ENCODE results near the gene OGG1. TPM values are rescaled to one million over a fixed set of nuclear protein-coding genes. Genes with fewer than 3 reads are reported as not detected.

The OGG1 gene
- total RNA-seq, 1 donor from 2014 or later: 9.2 TPM

DNA sequence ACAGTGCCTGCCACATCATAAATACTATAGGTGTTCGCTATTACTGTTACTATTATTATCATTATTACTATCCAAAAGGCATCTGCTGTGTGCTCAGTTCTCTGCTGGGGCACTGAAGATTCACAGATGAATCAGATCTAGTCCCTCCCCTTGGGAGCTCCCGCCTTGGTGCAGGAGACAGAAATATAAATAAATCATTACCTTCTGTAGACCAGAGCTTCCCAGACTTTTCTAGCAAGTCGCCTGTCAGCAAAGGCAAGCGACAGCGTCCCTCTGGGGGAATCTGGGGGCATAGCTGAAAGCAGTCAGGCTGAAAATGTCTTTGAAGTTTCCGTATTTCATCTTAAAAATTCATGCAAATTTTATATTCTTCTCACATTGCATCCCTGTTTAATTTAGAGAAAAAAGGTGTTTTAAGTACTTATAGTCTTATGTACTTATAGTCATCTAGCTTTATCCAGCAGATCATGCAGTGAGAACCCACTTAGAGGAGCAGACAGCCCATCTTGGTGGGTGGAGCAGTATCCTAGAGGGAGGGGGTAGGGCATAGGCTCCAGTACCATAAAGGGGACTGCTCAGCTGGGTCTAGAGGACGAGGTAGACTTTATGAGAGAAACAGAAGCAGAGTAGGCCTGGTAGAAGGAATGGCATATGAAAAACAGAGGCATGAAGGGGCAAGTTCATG lies 28.6 kb upstream of the OGG1 start:
- intact Hi-C loops (cut with micrococcal nuclease): no loop called here
- Histone ChIP-seq H3K27ac (replicated peaks) (no peak overlapping the region), H3K4me3 (no peak overlapping the region), H3K27me3 (ENCODE audit: low read depth) (no peaks in the 10 kb centered on the region), H3K4me1 (peaks cover under 1% of the 10 kb centered on the region), H3K9me3 (replicated peaks) (no peaks in the 10 kb centered on the region), H3K36me3 (no peaks in the 10 kb centered on the region)
- TF ChIP-seq, protein P1, sequence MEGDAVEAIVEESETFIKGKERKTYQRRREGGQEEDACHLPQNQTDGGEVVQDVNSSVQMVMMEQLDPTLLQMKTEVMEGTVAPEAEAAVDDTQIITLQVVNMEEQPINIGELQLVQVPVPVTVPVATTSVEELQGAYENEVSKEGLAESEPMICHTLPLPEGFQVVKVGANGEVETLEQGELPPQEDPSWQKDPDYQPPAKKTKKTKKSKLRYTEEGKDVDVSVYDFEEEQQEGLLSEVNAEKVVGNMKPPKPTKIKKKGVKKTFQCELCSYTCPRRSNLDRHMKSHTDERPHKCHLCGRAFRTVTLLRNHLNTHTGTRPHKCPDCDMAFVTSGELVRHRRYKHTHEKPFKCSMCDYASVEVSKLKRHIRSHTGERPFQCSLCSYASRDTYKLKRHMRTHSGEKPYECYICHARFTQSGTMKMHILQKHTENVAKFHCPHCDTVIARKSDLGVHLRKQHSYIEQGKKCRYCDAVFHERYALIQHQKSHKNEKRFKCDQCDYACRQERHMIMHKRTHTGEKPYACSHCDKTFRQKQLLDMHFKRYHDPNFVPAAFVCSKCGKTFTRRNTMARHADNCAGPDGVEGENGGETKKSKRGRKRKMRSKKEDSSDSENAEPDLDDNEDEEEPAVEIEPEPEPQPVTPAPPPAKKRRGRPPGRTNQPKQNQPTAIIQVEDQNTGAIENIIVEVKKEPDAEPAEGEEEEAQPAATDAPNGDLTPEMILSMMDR (IDR thresholded peaks at IDR 0.05; ENCODE audit: borderline replicate concordance): no peak
- DNase-seq: no peak

- Histone ChIP-seq H3K9me3 (replicated peaks) (no peaks in the 10 kb centered on the region), H3K4me1 (no peaks in the 10 kb centered on the region), H3K4me3 (no peak overlapping the region), H3K27ac (replicated peaks) (no peak overlapping the region), H3K36me3 (no peaks in the 10 kb centered on the region), H3K27me3 (ENCODE audit: low read depth) (no peaks in the 10 kb centered on the region)
- TF ChIP-seq, protein P1 (IDR thresholded peaks at IDR 0.05; ENCODE audit: borderline replicate concordance): no peak
- DNase-seq: no peak
- intact Hi-C loops (cut with micrococcal nuclease): no loop called here
Observed at GRCh38 chr3:9721700-9722060, 28.1 kb upstream of the OGG1 start.

GRCh38 chr3:9725775-9726515 lies 23.8 kb upstream of the OGG1 start:
- no peak for DNase-seq
- intact Hi-C loops (cut with micrococcal nuclease): no loop called here
- H3K4me3 ChIP-seq: no peak overlapping the region
- H3K36me3 ChIP-seq: no peaks in the 10 kb centered on the region
- H3K27ac ChIP-seq (replicated peaks): no peak overlapping the region
- no peaks in the 10 kb centered on the region for H3K9me3 ChIP-seq (replicated peaks)
- peaks cover 8% of the 10 kb centered on the region for H3K4me1 ChIP-seq
- TF ChIP-seq, protein P1 (IDR thresholded peaks at IDR 0.05; ENCODE audit: borderline replicate concordance): no peak
- no peaks in the 10 kb centered on the region for H3K27me3 ChIP-seq (ENCODE audit: low read depth)

DNA sequence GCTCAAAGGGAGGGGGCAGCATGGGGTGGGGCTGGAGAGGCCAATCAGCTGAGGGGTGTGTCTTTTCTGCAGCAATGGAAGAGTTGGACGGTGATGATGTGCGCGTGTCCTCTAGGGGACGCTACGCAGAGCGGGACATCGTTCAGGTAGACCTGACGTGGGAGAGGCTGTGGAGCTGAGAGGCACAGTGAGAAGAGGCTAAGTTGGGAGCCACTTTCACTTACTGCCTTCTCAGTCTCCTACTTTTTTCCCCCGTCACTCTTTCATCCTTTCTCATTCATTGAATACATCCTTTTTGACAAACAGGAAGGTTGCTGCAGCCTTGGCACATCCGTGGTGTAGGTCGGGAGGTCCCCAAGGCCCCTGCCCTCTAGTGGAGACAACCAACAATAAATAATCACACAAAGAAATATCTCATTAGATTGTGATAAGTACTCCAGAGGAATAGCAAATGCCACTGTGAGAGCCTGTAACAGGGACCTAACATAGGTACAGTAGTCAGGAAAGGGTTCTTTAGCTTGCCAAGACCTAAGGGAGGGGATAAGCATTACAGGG lies 22.6 kb upstream of the OGG1 start:
- peaks cover 17% of the 10 kb centered on the region for H3K4me1 ChIP-seq
- H3K27me3 ChIP-seq (ENCODE audit: low read depth): no peaks in the 10 kb centered on the region
- no peaks in the 10 kb centered on the region for H3K36me3 ChIP-seq
- no peaks in the 10 kb centered on the region for H3K9me3 ChIP-seq (replicated peaks)
- no peak overlapping the region for H3K4me3 ChIP-seq
- intact Hi-C loops (cut with micrococcal nuclease): no loop called here
- no peak overlapping the region for H3K27ac ChIP-seq (replicated peaks)
- DNase-seq: no peak
- TF ChIP-seq, protein P1 (IDR thresholded peaks at IDR 0.05; ENCODE audit: borderline replicate concordance): no peak

GRCh38 chr3:9727743-9728142 lies 22.0 kb upstream of the OGG1 start:
- Histone ChIP-seq H3K36me3 (no peaks in the 10 kb centered on the region), H3K27ac (replicated peaks) (no peak overlapping the region), H3K4me3 (no peak overlapping the region), H3K4me1 (peaks cover 23% of the 10 kb centered on the region), H3K27me3 (ENCODE audit: low read depth) (no peaks in the 10 kb centered on the region), H3K9me3 (replicated peaks) (no peaks in the 10 kb centered on the region)
- intact Hi-C loops (cut with micrococcal nuclease): no loop called here
- TF ChIP-seq, protein P1 (IDR thresholded peaks at IDR 0.05; ENCODE audit: borderline replicate concordance): no peak
- no peak for DNase-seq
